HG03378 (cell line): Measurements from ENCODE around the gene BTN2A1.
"Not testable (repeated sequence)": the region's sequence is repeated elsewhere in the genome, so short reads cannot be mapped to it uniquely, and the experiment has no call there.

Source experiments
- ATAC-seq: cut with Tn5 transposase; IDR thresholded peaks from one replicate; pipeline ENCODE4 v1.9.1; 2021; ENCODE audit warnings: mild to moderate bottlenecking, moderate library complexity; ENCODE audit not compliant: unreplicated experiment

The BTN2A1 gene

GRCh38 chr6:26489996-26490964 is 32.5 kb downstream of the BTN2A1 start:
- no peak for ATAC-seq

DNA sequence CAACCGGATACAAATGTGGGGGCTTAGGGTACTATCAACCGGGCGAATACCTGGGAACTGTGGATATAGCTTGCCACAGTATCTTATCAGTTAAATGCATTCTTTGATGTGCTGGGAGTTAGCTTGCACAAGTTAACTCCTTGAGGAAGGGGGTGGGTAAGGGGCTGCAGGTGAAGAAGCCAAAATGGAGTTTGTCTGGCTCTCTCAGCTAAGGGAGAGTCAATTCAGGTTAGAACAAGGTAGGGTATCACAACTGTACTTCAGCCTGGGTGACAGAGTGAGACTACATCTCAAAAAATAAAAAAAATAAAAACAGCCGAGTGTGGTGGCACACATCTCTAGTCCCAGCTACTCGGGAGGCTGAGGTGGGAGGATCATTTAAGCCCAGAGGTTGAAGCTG is 33.8 kb downstream of the BTN2A1 start:
- ATAC-seq, result no peak

GRCh38 chr6:26493258-26493657 is 35.5 kb downstream of the BTN2A1 start:
- ATAC-seq, result no peak

- ATAC-seq, result no peak
These were observed 36.4 kb downstream of the BTN2A1 start for GRCh38 chr6:26494117-26494516.

GRCh38 chr6:26495281-26495680 is 37.5 kb downstream of the BTN2A1 start:
- no peak for ATAC-seq

DNA sequence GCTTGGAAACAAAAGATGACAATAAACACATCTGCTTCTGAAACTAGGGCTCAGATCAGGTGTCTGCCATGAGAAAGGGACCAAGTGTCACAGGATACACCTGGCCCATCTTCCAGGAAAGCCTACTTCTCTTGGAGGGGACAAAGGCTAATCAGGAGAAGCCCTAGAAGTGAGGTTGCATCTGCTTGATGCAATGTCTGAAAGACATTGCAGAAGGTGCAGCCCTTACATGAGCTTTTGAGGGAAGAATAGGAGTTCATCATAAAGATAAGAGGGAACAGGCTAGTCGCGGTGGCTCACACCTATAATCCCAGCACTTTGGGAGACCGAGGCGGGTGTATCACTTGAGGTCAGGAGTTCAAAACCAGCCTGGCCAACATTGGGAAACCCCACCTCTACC is 39.9 kb downstream of the BTN2A1 start:
- no peak for ATAC-seq

GRCh38 chr6:26500102-26500501 is 42.3 kb downstream of the BTN2A1 start, which contains the start of gene BTN1A1:
Gene BTN1A1, plus strand, starts transcription at chr6:26500303. Its CDS starts 984 bp downstream, at chr6:26501287.
- ATAC-seq, result no peak

DNA sequence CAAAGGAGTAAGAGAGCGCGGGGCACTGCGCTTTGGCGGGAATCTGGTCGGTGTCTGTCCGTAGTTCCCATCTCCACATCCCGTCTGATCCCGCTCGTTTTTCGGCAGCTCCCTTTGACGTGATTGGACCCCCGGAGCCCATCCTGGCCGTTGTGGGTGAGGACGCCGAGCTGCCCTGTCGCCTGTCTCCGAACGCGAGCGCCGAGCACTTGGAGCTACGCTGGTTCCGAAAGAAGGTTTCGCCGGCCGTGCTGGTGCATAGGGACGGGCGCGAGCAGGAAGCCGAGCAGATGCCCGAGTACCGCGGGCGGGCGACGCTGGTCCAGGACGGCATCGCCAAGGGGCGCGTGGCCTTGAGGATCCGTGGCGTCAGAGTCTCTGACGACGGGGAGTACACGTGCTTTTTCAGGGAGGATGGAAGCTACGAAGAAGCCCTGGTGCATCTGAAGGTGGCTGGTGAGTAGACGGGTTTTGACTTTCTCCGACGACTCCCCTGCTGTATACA is 43.8 kb downstream of the BTN2A1 start:
- ATAC-seq, result no peak

DNA sequence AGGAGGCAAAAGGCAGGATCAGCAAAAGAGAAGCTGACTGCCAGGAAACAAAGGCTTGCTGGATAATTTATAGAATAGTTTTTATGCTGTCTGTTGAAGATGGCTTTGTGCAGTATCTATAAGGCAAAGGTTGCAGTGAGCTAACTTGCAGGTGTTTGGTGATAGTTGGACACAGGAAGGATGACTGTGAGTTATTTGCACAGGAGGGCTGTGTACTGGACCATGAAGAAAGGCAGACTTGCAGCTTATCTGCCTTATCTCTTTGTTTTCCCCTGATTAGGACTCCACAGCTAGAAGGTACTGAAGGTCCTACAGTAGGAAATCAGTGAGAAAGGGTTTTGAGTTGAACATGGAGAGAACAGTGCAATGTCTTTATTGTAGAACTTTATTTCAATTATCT is 44.4 kb downstream of the BTN2A1 start:
- no peak for ATAC-seq

DNA sequence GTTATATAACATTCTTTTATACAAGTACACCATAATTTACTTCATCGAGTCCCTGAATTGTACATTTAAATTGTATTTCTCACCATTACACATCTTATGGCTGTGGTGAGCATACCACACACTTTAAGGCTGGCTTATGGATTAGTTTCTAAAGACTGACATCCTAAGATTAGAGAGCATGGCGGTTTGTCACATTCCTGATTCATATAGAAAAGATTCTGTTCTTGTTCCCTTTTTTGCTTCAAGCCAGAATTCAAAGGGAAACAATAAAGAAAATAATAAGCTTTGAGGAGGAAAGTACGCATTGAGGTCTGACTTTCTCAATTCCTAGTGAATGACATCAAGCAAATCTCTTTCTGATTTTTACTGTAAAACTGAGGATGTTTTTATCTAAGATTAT is 44.9 kb downstream of the BTN2A1 start:
- no peak for ATAC-seq

- no peak for ATAC-seq
These were observed 49.9 kb downstream of the BTN2A1 start for GRCh38 chr6:26507658-26508057.

DNA sequence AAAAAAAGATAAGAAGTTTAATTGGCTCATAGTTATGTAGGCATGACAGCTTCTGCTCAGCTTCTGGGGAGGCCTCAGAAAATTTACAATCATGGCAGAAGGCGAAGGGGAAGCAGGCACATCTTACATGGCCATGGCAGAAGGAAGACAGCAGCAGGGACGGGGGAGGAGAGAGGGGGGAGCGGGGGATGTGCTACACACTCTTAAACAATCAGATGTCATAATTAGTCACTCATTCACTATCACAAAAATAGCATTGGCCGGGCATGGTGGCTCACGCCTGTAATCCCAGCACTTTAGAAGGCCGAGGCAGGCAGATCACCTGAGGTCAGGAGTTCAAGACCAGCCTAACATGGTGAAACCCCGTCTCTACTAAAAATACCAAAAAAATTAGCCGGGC is 53.3 kb downstream of the BTN2A1 start:
- not testable (repeated sequence) for ATAC-seq

GRCh38 chr6:26514984-26515383 is 57.2 kb downstream of the BTN2A1 start:
- no peak for ATAC-seq

- no peak for ATAC-seq
These were observed 59.0 kb downstream of the BTN2A1 start for GRCh38 chr6:26516481-26517427.
